Adrenal gland (tissue), 5 donors: ENCODE data around the gene CDH6.

Experiments
- CTCF ChIP-seq, 6 experiments: fragments of 450-650 bp in 4 of 6; fragments of 200-600 bp in 2 of 6; sonication (generic) in 1 of 6; IDR thresholded peaks; 1 replicate in 5 of 6; 2 replicates in 1 of 6; pipeline versions ENCODE4 v1.5.1 to v1.8.0; 2016 to 2021; ENCODE audit warnings: antibody characterized with exemption in 6 of 6, mild to moderate bottlenecking in 2 of 6, moderate library complexity in 1 of 6
- POLR2A ChIP-seq, 2 donors: fragments of 450-650 bp; IDR thresholded peaks; one replicate each; pipeline ENCODE4 v1.6.1; 2017; ENCODE audit warnings: antibody characterized with exemption in 2 of 2, mild to moderate bottlenecking in 2 of 2, moderate library complexity in 1 of 2
- donor health status: DM: no; HTN: no; CAD: no.

- TF ChIP-seq POLR2A (IDR thresholded peaks at IDR 0.05) (no peak), CTCF (IDR thresholded peaks at IDR 0.05) (no peak)
Measured at GRCh38 chr5:31231177-31231838, 37.8 kb downstream of the CDH6 start.
